NCI-H2196 (cell line): ENCODE measurements around the gene SETD9.

ENCODE experiments used
- DNase-seq: peaks from one replicate; lab custom pipeline; 2025; ENCODE audit not compliant: unreplicated experiment; lab: John Stamatoyannopoulos, UW

SETD9 gene

DNA sequence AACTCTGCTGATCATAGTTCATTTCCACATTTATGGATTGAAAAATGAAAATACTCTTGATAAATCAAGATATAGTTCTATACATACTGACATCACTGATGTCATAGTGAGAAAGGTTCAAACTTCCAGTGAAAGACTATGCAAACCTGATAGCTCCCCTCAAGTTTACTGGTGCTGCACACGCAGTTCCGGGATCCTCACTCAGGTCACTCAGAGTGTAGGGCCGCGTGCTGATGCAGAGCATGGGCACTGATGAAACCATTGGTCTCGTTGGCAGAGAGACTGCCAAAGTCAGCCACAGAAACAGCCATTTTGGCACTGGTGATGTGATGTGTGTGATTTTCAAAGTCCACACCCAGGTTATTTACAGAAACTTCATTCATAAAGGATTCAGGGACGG lies 13.5 kb downstream of the SETD9 start:
- no peak for DNase-seq

DNA sequence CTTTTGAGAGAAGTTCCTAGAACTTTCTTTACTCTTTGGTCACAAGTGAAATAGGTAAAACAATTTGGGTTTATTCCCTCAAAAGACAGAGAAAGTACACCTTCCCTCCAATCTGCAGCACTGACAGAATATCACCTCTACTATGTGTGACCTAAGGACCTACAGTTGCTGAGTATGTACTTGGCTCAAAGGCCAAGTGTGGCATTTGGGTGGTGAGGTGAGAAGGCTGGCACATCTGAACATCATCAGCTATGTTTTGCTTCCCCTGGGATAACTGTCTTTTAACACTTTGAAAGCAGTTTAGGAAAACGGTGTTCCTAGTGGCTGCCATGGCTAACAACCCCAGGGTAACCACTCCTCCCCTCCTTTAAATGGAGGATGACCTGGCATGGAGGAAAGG lies 24.9 kb downstream of the SETD9 start:
- DNase-seq, result no peak

DNA sequence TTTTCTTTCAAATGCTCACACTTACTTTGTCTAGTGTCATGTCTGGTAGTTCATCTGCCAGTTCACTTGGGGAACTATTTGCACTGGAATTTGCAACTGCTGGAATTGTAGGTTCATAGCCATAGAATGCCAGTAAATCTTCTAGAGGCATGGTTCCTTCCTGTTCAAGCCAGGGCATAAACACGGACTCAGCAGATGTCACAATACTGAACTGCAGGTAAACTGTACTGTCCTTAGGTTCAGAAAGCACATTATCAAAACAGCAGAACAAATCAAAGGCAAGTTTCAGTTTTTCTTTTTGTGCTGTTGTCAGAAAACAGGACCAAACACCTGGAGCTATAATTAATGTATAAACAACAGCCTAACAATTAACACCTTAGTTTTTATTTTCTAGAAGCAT lies 29.5 kb downstream of the SETD9 start:
- no peak for DNase-seq

DNA sequence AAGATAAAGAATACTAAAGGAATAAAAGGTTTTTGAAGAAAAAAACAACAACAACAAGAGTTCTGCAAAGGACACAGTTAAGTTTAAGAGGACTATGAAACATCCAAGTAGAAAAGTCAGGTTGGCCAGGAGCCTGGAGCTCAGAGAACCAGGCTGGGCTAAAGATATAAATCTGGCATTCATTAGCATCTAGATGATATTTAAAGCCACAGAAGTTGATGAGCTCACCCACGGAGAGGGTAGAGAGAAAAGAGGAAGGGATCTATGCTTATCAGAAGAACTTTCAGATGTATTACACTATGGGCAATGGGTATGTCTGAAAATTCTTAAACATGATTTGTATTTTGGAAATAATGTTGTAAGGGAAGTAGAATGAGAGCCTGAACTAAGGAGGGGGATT lies 32.6 kb downstream of the SETD9 start:
- no peak for DNase-seq

DNA sequence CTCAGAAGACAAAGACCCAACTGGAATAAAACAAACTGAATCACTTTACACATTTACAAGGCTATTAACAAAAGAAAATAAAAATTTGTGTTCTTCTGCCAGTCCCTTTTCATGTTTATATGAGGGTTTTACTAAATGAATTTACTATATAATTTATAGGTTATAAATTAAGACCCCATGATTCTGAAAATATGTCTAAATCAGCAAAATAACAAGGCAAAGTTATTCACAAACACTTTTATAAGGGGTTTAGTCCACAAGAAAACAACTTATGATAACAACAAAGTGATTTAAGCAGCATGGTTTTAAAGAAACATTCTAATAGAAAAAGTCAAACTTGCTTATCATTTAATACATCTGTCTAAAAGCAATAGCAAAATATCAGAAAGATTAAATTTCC lies 37.7 kb downstream of the SETD9 start:
- DNase-seq, result no peak

DNA sequence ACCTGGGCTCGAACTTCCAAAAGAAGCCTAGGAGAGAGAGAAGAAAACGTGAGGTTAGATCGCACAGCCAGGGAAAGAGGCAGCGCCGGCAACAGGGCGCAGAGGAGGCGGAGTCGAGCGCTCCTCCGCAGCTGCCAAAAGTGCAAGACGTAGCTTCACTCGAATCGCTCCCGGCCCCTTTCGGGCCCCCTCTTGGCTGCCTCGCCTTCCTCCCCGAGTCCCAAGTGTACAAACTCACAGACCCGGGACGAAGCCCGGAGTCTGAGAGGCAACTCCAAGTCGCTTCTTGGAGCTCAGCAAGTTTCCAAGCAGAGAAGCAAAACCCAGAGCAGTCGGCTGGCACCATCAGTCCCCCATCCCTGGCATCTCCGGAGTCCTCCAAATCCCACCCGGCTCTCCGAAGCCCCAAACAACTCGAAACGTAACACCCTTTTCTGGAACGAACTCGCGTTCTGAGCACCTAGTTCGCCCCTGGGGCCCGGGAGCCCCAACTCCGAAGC lies 41.3 kb downstream of the SETD9 start:
- DNase-seq, result peak; percentile 2

DNA sequence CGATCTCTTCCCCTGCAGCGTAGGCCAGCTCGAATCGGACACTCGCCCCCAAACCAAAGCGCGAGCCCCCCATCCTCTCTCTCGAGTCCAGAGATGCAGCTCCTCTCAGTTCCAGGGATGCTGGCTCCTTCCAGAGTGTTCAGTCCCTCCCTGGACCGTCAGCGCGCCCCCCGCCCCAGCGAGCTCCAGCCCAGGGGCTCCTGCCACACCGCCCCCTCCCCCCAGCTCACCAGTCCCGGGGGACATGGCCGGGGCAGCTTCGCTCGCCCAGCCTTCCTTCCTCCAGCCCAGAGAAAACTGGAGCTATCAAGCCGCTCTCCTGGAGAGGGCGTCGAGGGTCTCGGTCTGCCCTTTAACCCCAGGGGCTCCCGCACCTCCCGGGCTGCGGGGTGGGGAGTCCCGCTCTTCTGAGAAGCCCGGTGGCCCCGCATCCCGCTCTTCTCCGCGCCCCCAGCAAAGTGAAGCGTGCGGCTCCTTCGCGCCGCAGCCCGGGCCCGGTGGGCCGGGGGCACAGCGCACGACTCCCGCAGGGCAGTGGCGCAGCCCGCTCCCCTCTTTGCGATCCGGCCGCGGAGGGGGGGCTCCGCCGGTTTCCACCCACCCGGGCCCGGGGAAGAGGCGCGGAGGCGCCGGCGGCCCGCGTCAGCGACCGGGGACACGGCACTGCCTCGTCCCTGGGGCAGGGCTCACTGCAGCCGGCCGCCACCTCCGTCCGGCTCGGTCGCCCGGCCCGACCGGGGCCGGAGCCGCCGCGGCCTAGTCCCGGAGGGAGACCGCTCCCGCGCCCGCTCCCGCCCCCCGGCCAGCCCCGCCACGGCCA lies 41.9 kb downstream of the SETD9 start:
- DNase-seq, result no peak

DNA sequence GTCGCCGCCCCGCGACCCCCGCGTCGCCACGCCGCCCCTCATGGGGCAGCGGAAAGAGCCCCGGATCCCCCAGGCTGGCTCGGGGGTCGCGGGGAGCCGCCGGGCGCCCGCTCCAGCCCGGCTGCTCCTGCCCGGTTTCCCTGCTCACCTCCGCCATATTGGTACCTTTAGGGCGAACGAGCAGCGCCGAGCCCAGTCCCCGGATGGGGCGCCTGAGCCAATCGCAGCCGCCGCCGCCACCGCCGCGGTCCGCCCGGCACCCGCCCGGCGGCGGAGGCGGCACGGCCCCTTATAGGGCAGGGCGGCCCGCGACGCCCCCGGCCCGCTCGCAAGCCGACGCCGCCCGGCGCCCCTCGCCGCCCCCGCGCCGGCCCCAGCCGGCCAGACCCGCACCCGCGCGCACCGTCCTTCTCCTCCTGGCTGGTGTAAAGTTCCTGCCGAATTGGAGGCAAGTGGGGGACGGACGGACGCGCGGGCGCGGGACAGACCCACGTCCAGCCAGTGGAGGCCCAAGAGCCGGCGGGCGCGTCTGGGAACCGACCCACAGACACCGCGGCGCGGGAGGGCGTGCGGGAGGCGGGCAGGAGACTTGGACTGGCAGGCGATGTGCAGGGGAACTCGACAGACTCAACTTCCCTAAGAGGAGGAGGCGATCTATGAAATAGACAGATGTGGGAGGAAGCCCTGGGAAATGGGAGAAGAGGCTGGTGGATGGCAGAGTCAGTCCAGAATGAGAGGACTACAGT lies 42.7 kb downstream of the SETD9 start, which contains the start of gene MIER3:
TSS of gene MIER3 (minus strand) at position 178 of the 746 bp plus-strand sequence. CDS start at position 157, 21 bp downstream.
- DNase-seq, result peak; percentile 52

DNA sequence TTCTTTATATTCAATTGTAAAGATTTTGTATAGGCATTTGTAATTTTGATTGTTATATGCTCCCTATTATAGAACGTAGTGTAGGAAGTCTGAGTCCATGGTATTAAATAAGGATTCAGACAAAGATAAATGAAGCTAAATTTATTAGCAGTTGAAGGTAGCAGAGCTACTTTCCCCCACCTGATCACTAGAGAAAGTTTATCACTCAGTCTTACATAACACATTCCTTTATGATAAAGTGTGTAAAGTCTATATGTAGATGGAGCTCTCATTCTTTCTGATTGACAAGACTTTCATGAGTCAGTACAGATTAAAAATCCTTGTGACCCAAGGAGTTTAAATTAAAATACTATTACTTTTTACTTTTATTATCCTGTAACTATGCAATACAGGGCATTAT lies 44.9 kb downstream of the SETD9 start:
- DNase-seq, result no peak

DNA sequence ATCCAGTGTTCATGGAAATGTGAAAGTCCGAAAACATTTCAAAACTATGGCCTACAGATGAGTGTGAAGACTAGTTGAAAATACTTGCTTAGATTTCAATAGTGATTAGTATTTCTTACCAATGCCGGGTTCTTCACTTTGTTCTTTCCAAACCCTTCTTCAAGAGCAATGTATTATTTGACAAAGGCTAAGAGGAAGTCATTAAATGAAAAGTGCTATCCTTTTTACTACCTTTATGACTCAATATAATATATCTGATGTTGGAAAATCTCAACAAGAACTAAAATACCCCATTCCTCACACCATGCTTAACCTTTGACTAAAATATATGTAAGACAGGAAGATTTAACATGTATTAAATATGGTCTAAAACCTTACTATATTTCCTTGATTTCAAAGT lies 49.2 kb downstream of the SETD9 start:
- DNase-seq, result no peak

DNA sequence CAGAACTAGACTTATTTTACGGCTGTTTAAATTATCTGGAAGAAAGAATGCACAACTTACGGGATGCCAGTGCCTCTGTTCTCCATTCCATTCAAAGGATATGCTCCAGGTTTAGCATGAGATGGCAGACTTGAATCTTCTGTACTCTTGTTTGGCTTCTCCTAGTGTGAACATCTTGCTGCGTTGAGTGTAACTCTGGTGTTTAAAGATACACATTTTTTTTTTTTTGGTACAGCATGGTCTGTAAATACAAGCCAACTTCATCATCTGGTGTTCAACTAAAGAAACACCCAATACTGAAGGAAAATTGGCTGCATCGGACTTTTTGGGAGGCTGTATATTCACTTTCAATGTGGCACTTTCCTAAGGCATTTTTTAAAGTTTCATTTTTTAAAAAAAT lies 49.9 kb downstream of the SETD9 start:
- DNase-seq, result no peak

DNA sequence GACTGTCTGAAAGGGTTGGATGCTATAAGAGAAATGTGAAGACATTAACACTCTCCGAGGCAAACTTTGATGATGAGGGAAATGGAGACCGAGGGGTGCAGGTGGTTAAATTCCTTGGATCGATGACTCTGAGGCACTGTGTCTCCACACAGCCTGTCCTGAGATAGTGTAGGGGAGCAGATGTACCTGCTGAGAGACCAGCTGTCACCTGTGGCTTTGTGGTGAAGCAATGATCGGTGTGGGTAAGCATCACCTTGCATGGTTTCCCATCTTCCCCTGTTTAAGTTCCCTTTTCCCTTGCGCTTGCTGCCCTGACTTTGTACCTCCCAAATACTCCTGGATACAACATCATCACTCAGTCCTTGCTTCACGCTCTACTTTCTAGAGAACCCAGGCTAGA lies 52.4 kb downstream of the SETD9 start:
- no peak for DNase-seq

DNA sequence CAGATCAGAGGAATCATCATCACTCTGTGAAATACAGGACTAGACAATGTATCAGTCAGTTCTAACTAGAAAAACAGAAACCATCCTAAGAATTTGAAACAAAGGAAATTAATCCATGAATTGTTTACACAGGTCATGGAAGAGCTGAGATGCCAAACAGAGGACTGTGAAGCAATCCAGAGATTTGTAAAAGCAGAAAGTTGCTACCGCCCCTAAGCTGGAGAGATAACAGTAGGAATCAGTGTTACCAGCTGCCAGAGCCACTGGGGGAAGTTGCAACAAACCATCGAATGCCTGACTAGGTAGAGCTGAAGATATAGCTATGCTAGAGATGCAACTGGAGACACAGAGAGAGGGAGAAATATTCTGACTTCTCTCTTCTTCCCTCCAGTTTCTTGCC lies 52.9 kb downstream of the SETD9 start:
- no peak for DNase-seq

DNA sequence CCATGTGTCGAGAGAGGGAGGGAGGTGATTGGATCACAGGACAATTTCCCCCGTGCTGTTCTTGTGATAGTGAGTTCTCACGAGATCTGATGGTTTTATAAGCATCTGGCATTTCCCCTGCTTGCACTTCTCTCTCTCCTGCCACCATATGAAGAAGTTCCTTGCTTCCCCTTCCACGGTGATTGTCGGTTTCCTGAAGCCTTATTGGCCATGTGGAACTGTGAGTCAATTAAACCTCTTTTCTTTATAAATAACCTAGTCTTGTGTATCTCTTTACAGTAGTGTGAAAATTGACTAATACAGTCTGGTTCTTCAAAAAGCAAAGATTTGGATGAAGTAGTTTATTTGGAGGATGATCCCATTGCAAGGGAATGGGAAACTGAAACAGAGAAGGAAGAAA lies 53.9 kb downstream of the SETD9 start:
- no peak for DNase-seq

DNA sequence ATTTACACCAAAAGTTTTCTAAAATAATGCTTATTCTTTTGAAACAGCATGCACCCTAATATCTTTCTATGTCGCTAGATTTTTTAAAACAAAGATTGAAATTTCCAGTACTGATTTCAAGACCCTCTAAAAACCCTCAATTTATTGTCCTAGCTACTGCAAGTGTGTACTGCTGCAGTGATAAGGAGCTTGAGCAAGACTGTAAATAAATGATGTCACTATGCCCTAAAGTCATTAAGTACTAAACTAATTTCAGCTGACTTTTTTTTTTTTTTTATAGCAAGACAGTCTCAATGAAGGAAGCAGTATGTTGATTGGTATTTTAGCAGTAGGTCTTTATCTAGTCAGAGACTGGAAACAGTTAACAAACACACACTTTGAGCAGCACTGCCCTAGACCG lies 54.8 kb downstream of the SETD9 start:
- DNase-seq, result no peak
